ENCODE measurements around the gene IMPDH1. TPM values are rescaled to one million over a fixed set of nuclear protein-coding genes. Genes with fewer than 3 reads are reported as not detected.

The IMPDH1 gene
- total and polyA plus RNA-seq, 4 donors = 25.9 to 136 (median 61.9) TPM

DNA sequence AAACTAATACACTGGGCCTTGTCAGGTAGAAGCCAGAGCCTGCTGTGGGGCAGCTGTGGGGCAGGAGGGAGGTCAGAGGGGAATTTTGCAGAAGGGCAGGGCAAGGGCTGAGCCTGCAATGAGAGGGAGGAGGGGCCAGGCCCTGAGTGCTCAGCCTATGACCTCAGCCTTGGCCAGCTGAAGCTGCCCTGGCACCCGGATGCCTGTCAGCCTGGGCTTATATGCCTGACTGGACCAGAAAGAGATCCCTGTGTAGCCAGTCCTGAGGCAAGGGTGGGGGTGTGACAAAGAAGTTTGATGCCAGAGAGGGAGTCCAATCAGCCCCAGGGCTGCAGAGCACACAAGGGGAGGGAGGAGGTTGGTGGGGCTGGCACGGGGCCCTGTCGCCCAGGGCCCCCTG, 26.0 kb downstream of the IMPDH1 start:
- TF ChIP-seq, protein P1, sequence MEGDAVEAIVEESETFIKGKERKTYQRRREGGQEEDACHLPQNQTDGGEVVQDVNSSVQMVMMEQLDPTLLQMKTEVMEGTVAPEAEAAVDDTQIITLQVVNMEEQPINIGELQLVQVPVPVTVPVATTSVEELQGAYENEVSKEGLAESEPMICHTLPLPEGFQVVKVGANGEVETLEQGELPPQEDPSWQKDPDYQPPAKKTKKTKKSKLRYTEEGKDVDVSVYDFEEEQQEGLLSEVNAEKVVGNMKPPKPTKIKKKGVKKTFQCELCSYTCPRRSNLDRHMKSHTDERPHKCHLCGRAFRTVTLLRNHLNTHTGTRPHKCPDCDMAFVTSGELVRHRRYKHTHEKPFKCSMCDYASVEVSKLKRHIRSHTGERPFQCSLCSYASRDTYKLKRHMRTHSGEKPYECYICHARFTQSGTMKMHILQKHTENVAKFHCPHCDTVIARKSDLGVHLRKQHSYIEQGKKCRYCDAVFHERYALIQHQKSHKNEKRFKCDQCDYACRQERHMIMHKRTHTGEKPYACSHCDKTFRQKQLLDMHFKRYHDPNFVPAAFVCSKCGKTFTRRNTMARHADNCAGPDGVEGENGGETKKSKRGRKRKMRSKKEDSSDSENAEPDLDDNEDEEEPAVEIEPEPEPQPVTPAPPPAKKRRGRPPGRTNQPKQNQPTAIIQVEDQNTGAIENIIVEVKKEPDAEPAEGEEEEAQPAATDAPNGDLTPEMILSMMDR (IDR thresholded peaks at IDR 0.05; ENCODE audit: control extremely low read depth, extremely low read depth) = no peak
- ATAC-seq (ENCODE audit: insufficient read depth, low FRiP score) (no peak), DNase-seq (no peak)
- H3K27ac ChIP-seq (ENCODE audit: low read depth in 1 of 2, low read length in 1 of 2) = no peak overlapping the region
- peaks cover 0 to 7% (median 0%) of the 10 kb centered on the region in 5 donors for H3K4me1 ChIP-seq (ENCODE audit: control insufficient read depth in 5 of 5, insufficient read depth in 5 of 5, low read length in 5 of 5)
- 72 to 89% methylated on average over 3 of the region's 3 CpGs for WGBS, 2 donors
- no peak overlapping the region for H3K9ac ChIP-seq (ENCODE audit: insufficient read depth in 1 of 2, low read length in 2 of 2)
- no peaks in the 10 kb centered on the region for H3K36me3 ChIP-seq (ENCODE audit: control insufficient read depth in 4 of 4, insufficient read depth in 4 of 4, low read length in 4 of 4)
- H3K4me3 ChIP-seq = no peak overlapping the region
- peaks cover 0 to 4% (median 0%) of the 10 kb centered on the region in 3 donors for H3K27me3 ChIP-seq (ENCODE audit: control insufficient read depth in 3 of 3, insufficient read depth in 3 of 3, low read length in 2 of 3)
- no peaks in the 10 kb centered on the region for H3K9me3 ChIP-seq (ENCODE audit: control insufficient read depth in 4 of 4, insufficient read depth in 3 of 4, low read length in 3 of 4)

DNA sequence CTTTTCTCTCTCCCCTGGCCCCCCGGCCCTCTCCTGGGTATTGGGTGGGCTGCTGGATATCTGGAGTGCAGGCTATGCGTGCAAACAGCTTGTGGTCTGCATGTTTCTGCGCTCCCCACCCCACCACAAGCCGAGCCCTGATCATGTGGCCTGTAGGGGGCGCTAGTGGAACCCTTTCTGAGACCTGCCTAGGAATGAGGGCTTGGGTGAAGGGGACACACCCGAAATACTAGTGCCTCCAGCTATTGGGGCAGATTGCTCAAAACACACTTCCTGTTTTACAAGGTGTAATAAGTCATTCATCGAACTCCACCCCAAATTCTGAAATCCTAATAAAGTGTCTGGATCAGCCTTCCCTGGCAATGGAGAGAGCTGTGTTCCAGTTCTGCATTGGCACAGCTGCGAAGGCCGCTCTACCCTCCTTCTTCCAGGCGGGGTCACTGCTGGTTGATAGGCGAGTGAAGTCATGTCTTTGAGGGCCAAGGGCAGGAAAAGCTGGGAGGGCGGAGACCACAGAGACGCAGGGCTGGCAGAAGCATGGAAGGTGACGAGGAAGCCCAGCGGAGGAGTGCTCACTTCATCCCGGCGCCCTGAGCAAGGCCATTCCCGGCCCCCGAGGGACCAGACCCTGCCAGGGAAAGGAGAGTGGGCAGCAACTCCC, 28.5 kb downstream of the IMPDH1 start:
- DNase-seq (peak in 1 of 3 donors; percentile 41), ATAC-seq (ENCODE audit: insufficient read depth, low FRiP score) (peak; percentile 68)
- Histone ChIP-seq H3K9ac (ENCODE audit: insufficient read depth in 1 of 2, low read length in 2 of 2) (no peak overlapping the region), H3K36me3 (ENCODE audit: control insufficient read depth in 4 of 4, insufficient read depth in 4 of 4, low read length in 4 of 4) (no peaks in the 10 kb centered on the region), H3K4me1 (ENCODE audit: control insufficient read depth in 5 of 5, insufficient read depth in 5 of 5, low read length in 5 of 5) (peaks cover 0 to 7% (median 0%) of the 10 kb centered on the region in 5 donors), H3K4me3 (no peak overlapping the region), H3K27me3 (ENCODE audit: control insufficient read depth in 3 of 3, insufficient read depth in 3 of 3, low read length in 2 of 3) (no peaks in the 10 kb centered on the region), H3K9me3 (ENCODE audit: control insufficient read depth in 4 of 4, insufficient read depth in 3 of 4, low read length in 3 of 4) (no peaks in the 10 kb centered on the region), H3K27ac (ENCODE audit: low read depth in 1 of 2, low read length in 1 of 2) (no peak overlapping the region)
- TF ChIP-seq, protein P1 (IDR thresholded peaks at IDR 0.05; ENCODE audit: control extremely low read depth, extremely low read depth) = no peak
- WGBS, 2 donors = 59 to 66% methylated on average over 19 of the region's 19 CpGs

DNA sequence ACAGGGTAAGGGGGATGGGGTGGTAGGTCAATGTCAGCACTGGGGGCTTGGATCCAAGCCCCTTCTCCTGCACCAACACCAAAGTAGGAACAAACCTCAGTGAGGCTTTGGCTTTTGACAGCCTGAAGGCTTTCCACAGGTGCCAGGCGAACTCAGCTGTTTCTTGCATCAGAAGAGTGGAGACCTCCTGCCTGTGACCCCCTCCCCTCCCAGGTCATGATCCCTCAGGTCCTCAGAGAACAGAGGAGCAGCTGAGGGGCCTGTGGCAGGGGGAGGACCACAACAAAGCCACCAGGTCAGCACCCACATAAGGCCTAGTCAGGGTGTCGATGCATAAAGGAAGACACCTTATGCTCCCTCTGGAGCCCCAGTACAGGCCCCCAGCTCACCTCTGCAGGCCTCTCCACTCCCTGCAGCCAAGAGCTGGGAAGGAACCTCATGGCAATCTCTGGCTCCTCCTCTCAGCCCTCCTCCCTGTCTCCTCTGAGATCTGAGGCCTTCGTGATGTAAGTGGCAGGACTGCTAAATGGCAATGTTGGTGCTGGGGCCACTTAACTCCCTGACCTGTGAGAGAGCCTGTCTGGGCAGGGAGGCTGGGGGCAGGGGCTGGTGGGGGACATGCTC, 29.2 kb downstream of the IMPDH1 start:
- H3K4me1 ChIP-seq (ENCODE audit: control insufficient read depth in 5 of 5, insufficient read depth in 5 of 5, low read length in 5 of 5) = peaks cover 0 to 7% (median 0%) of the 10 kb centered on the region in 5 donors
- H3K9me3 ChIP-seq (ENCODE audit: control insufficient read depth in 4 of 4, insufficient read depth in 3 of 4, low read length in 3 of 4) = no peaks in the 10 kb centered on the region
- no peak for ATAC-seq (ENCODE audit: insufficient read depth, low FRiP score)
- 80 to 93% methylated on average over 3 of the region's 3 CpGs for WGBS, 2 donors
- peak in 1 of 3 donors; percentile 41 for DNase-seq
- H3K36me3 ChIP-seq (ENCODE audit: control insufficient read depth in 4 of 4, insufficient read depth in 4 of 4, low read length in 4 of 4) = no peaks in the 10 kb centered on the region
- TF ChIP-seq, protein P1 (IDR thresholded peaks at IDR 0.05; ENCODE audit: control extremely low read depth, extremely low read depth) = no peak
- no peak overlapping the region for H3K4me3 ChIP-seq
- no peaks in the 10 kb centered on the region for H3K27me3 ChIP-seq (ENCODE audit: control insufficient read depth in 3 of 3, insufficient read depth in 3 of 3, low read length in 2 of 3)
- H3K27ac ChIP-seq (ENCODE audit: low read depth in 1 of 2, low read length in 1 of 2) = no peak overlapping the region
- H3K9ac ChIP-seq (ENCODE audit: insufficient read depth in 1 of 2, low read length in 2 of 2) = no peak overlapping the region
